HG03108 (cell line): ENCODE measurements around the gene TMEM87B.

ENCODE experiments used
- ATAC-seq: cut with Tn5 transposase; IDR thresholded peaks from one replicate; pipeline ENCODE4 v1.9.1; 2021; ENCODE audit warnings: moderate library complexity; ENCODE audit not compliant: unreplicated experiment

TMEM87B gene

DNA sequence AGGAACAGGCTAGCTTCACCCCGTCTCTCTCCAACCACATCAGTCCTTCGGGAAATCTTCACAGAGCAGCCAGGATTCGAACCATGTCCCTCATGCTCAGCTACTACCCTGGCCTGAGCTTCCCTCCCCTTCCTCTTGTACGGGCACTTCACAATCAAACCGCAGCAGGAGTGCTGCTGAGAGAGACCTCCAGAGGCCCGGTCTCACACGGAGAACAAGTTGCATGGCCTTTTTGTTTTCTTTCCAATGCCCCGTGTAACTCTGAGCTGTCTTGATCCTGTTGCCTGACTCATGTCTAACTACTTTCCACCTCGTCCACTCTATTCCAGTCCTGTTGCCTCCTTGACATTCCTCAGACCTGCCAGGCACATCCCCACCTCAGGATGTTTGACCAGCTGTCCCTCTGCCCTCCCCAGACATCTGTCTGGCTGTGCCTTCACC, 108.5 kb downstream of the TMEM87B start:
- no peak for ATAC-seq

DNA sequence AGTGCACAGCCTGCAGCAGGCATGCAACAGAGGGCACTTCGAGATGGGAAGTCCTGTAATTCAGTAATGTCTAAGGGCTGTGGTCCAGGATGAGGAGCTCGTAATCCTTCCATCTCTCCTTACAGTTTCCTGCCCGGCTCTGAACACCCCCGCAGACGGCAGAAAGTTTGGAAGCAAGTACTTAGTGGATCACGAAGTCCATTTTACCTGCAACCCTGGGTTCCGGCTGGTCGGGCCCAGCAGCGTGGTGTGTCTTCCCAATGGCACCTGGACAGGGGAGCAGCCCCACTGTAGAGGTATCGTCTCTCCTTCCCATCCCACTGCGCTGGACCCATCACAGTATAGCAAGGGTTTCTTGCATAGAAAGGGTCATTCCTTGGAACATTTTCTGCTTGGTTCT, 109.8 kb downstream of the TMEM87B start:
- ATAC-seq = no peak

DNA sequence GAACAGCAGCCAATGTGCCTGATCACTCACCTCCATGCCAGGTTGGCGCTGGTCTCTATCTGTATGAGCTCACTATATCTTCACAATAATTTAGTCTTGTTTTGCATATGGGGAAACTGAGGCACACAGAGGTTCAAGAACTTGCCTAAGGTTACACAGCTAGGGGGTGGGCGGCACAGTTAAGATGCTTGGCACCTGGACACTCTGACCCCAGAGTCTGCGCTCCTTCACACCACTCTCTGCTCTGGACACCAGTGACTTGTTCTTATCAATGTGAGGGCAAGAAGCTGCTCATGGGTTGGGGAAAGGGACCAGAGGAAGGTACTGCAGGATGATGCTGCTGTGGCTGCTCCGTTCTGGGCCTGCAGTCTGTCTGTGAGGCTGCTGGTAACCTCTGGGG, 110.2 kb downstream of the TMEM87B start:
- no peak for ATAC-seq

DNA sequence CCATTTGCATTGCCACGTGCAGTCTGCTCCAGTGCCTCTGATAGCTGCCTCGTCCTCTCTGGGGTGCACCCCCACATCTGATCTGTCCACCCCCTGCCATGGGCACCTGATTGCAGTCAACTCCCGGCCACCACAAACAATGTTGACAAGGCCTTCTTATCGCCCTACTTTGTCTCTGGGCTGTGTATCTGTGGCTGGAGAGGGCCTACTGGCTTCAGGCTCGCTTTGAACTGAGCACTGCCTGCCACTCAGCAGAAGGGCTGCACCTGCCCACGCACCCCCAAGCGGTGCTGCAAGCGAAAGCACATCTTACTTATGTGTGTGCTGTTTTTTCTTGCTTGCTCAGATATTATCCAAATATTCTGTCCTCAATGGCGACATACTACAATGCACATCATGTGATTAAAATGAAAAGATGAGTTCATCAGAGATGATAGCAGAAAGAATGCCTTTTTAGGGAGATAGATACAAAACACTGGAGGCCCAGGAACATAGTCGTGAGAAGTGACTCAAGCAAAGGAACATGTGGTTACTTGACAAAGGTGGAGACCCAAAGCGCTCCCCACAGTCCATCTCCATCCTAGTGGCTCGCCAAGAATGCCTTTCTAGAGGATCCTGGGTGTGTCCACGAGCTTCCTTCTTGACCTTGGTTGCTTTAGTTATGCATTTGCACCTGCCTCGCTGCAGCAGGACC, 111.9 kb downstream of the TMEM87B start:
- ATAC-seq = no peak

DNA sequence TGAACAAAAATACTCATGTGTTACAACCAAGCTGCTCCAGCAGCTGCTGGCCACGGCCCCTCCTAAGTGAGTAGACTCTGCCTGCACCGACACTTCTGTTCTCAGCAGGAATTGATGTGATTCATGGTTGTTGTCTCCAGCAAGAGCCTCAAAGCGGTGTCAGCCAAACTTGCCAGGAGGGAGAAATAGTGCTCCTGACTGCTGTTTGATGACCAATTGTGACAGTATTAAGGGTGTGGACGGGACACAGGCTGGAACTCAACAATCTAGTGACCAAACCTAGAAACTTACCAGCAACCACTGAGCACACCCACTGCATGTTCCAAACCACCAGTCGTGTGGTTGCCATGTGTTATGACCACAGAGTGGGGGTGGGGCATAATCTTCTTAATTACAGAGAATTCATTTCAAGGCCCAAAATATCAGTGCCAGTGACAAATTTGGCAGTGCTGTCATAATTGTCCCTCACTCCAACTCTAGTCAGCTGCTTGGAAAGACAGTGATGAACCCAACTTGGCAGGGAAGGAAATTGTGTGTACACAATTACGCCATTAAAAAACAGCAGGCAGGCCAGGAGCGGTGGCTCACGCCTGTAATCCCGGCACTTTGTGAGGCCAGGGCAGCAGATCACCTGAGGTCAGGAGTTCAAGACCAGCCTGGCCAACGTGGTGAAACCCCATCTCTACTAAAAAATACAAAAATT, 113.5 kb downstream of the TMEM87B start:
- ATAC-seq = no peak
